Sigmoid colon (tissue), 7 donors: ENCODE data around the gene ACAN. TPM values are rescaled to one million over a fixed set of nuclear protein-coding genes. Genes with fewer than 3 reads are reported as not detected.
A peak's percentile ranks its signal among the peaks of the same experiment; 100 is the strongest.

Source experiments
- DNase-seq: peaks from one replicate; pipeline ENCODE4 v3.0.0-alpha.2; 2019
- H3K27ac ChIP-seq, 4 donors: fragments of 200-600 bp; sonication (generic); one replicate each; pipeline ENCODE4 v1.5.1; 2016 to 2019; ENCODE audit warnings: mild to moderate bottlenecking in 1 of 4
- H3K27me3 ChIP-seq, 3 donors: fragments of 200-600 bp; sonication (generic); one replicate each; pipeline ENCODE4 v1.5.1; 2019; ENCODE audit warnings: mild to moderate bottlenecking in 1 of 3
- H3K36me3 ChIP-seq, 4 donors: fragments of 200-600 bp; sonication (generic); one replicate each; pipeline ENCODE4 v1.5.1; 2016 to 2019
- H3K4me1 ChIP-seq, 4 donors: fragments of 200-600 bp; sonication (generic); one replicate each; pipeline ENCODE4 v1.5.1; 2017 to 2019
- H3K4me3 ChIP-seq, 4 donors: fragments of 200-600 bp; sonication (generic); one replicate each; pipeline ENCODE4 v1.5.1; 2017 to 2019; ENCODE audit warnings: mild to moderate bottlenecking in 2 of 4, moderate library complexity in 1 of 4
- H3K9me3 ChIP-seq, 4 donors: fragments of 200-600 bp in 3 of 4; sonication (generic) in 3 of 4; one replicate each; pipeline versions ENCODE4 v1.5.1 to v1.6.1; 2013 to 2019
- CTCF ChIP-seq, 4 experiments: fragments of 450-650 bp in 3 of 4; fragments of 200-600 bp in 1 of 4; IDR thresholded peaks; one replicate each; pipeline ENCODE4 v1.5.1; 2016 to 2019; ENCODE audit warnings: antibody characterized with exemption in 4 of 4, mild to moderate bottlenecking in 3 of 4, moderate library complexity in 2 of 4
- EP300 ChIP-seq, 4 donors: sonication (generic); formaldehyde crosslinking; IDR thresholded peaks; one replicate each; pipeline ENCODE4 v1.6.1; 2017; ENCODE audit warnings: antibody characterized with exemption in 4 of 4
- POLR2A ChIP-seq, 2 donors: fragments of 450-650 bp; IDR thresholded peaks; one replicate each; pipeline ENCODE4 v1.6.1; 2016; ENCODE audit warnings: antibody characterized with exemption in 2 of 2, mild to moderate bottlenecking in 2 of 2, moderate library complexity in 2 of 2
- POLR2AphosphoS5 ChIP-seq, 4 donors: sonication (generic); formaldehyde crosslinking; IDR thresholded peaks; one replicate each; pipeline ENCODE4 v1.6.1; 2017; ENCODE audit warnings: antibody characterized with exemption in 4 of 4
- WGBS, 2 donors: extraction: QIAGEN DNeasy Blood & Tissue Kit; methylation state at CpG; one replicate each; pipeline ENCODE4 v1.1.7; 2013; 5-methylcytosine and 5-hydroxymethylcytosine counted together
- intact Hi-C: fragments of 100-400 bp; cut with DNase I; formaldehyde crosslinking; loops from one replicate; pipeline ENCODE4 v1.15.1; 2023
- polyA plus RNA-seq, 3 donors: library from polyadenylated mRNA; stranded (reverse); fragments of 200-250 nt; gene quantifications; one replicate each; pipeline ENCODE4 v1.2.3, GENCODE V29; 2013
- total RNA-seq, 4 donors: library from RNA; depleted of rRNA; stranded (reverse); fragments of >200 nt; gene quantifications; one replicate each; pipeline ENCODE4 v1.1.0, GENCODE V29; 2016
- donor health status: healthy with polysubstance abuse.
- donor health status: Bipolar disorder and iron deficiency.
- donor health status: healthy.

Gene ACAN
- total and polyA plus RNA-seq, 7 donors: 0.17 to 0.36 TPM; not detected in 5

DNA sequence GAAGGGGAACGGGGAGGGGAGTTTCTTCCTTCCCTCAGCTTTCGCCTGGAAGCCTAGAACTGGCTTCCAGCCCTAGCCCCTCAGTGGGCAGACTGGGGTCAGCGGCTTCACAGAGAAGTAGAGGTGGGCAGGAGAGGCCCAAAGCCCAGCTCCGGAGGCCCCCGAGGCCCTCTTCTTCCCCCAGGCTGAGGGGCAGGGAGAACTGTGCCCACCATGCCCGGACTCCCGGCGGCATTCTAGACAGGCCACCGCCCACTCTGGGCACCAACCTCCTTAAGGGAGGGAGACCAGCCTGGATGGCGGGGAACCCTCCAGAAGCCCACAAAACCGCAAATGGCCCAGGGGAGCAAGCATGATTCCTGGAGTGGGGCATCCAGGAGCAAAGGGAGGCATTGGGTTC is 74.2 kb downstream of the ACAN start:
- Histone ChIP-seq H3K27me3 (no peaks in the 10 kb centered on the region), H3K4me3 (no peak overlapping the region), H3K27ac (no peak overlapping the region), H3K4me1 (no peaks in the 10 kb centered on the region), H3K36me3 (no peaks in the 10 kb centered on the region), H3K9me3 (no peaks in the 10 kb centered on the region)
- intact Hi-C loops: no loop called here
- TF ChIP-seq POLR2A (IDR thresholded peaks at IDR 0.05): no peak
- TF ChIP-seq POLR2AphosphoS5 (IDR thresholded peaks at IDR 0.05): no peak
- no peak for TF ChIP-seq EP300 (IDR thresholded peaks at IDR 0.05)
- no peak for TF ChIP-seq CTCF (IDR thresholded peaks at IDR 0.05)
- no peak for DNase-seq
- WGBS, 2 donors: 89 to 93% methylated on average over 11 of the region's 11 CpGs

DNA sequence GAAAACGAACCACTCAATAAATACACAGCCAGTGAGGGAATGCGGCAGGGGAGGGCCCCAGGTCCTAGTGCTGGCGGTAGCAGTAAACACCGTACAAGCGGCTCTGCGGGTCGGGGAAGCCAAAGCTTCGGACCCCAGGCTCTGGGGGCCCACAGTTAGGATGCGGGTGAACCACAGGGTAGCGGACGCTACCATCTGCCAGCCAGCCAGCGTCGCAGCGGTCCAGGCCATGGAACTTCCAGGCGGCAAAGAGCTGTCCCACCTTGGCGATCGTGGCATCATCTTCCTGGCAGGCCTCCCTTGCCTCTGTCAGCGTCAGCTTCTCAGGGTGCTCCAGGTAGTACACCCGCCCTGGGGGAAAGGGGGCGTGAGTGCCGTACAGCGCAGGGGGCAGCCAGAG is 74.7 kb downstream of the ACAN start:
- no peaks in the 10 kb centered on the region for H3K9me3 ChIP-seq
- DNase-seq: no peak
- no peak overlapping the region for H3K4me3 ChIP-seq
- H3K36me3 ChIP-seq: no peaks in the 10 kb centered on the region
- 88 to 90% methylated on average over 22 of the region's 22 CpGs for WGBS, 2 donors
- TF ChIP-seq POLR2A (IDR thresholded peaks at IDR 0.05) (no peak), EP300 (IDR thresholded peaks at IDR 0.05) (no peak), POLR2AphosphoS5 (IDR thresholded peaks at IDR 0.05) (no peak), CTCF (IDR thresholded peaks at IDR 0.05) (no peak)
- no peak overlapping the region for H3K27ac ChIP-seq
- no peaks in the 10 kb centered on the region for H3K27me3 ChIP-seq
- H3K4me1 ChIP-seq: no peaks in the 10 kb centered on the region
- intact Hi-C loops: no loop called here

GRCh38 chr15:88878720-88879184 is 75.5 kb downstream of the ACAN start:
- intact Hi-C loops: no loop called here
- DNase-seq: no peak
- Histone ChIP-seq H3K4me1 (no peaks in the 10 kb centered on the region), H3K4me3 (no peak overlapping the region), H3K27ac (no peak overlapping the region), H3K36me3 (no peaks in the 10 kb centered on the region), H3K9me3 (no peaks in the 10 kb centered on the region), H3K27me3 (no peaks in the 10 kb centered on the region)
- WGBS, 2 donors: 78% methylated on average over 18 of the region's 18 CpGs
- TF ChIP-seq POLR2A (IDR thresholded peaks at IDR 0.05) (no peak), CTCF (IDR thresholded peaks at IDR 0.05) (peak in 1 of 4 experiments; percentile 45)

- Histone ChIP-seq H3K36me3 (no peaks in the 10 kb centered on the region), H3K9me3 (no peaks in the 10 kb centered on the region), H3K4me1 (no peaks in the 10 kb centered on the region), H3K27ac (no peak overlapping the region), H3K27me3 (no peaks in the 10 kb centered on the region), H3K4me3 (no peak overlapping the region)
- TF ChIP-seq POLR2AphosphoS5 (IDR thresholded peaks at IDR 0.05): no peak
- no peak for TF ChIP-seq CTCF (IDR thresholded peaks at IDR 0.05)
- no peak for TF ChIP-seq EP300 (IDR thresholded peaks at IDR 0.05)
- no peak for DNase-seq
- 94 to 95% methylated on average over 31 of the region's 31 CpGs for WGBS, 2 donors
- intact Hi-C loops: no loop called here
Measured at GRCh38 chr15:88880944-88881740, 77.9 kb downstream of the ACAN start.

DNA sequence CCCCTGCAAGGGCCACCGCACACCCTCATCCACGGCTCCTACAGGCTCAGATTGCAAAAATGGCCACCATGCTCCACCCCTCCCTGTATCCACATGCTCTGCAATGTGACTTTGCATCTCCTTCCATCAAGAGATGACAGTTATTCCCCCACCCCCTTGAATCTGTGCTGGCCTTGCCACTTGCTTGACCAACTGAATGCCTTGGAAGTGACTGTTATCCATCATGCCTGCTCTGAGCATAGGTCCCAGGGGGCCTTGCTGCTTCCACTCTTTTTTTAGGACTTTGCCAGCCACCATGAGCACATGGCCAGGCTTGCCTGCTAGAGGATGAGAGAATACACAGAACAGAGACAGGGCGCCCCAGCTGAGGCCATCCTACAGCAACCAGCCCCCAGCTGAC is 78.5 kb downstream of the ACAN start:
- H3K9me3 ChIP-seq: no peaks in the 10 kb centered on the region
- H3K4me3 ChIP-seq: no peak overlapping the region
- TF ChIP-seq CTCF (IDR thresholded peaks at IDR 0.05): no peak
- no peaks in the 10 kb centered on the region for H3K27me3 ChIP-seq
- intact Hi-C loops: no loop called here
- H3K36me3 ChIP-seq: no peaks in the 10 kb centered on the region
- 93 to 97% methylated on average over 3 of the region's 3 CpGs for WGBS, 2 donors
- no peaks in the 10 kb centered on the region for H3K4me1 ChIP-seq
- no peak for DNase-seq
- no peak overlapping the region for H3K27ac ChIP-seq
